GM19099 (cell line): ENCODE data around the gene KLHL36.

ENCODE experiments used
- POLR2A ChIP-seq: IDR thresholded peaks from 3 replicates; pipeline ENCODE4 v1.6.1; 2011; ENCODE audit warnings: low read depth; ENCODE audit not compliant: insufficient read length; ENCODE audit errors: extremely low read depth

KLHL36 gene

GRCh38 chr16:84611041-84611440 lies 37.3 kb upstream of the KLHL36 start:
- no peak for TF ChIP-seq POLR2A

GRCh38 chr16:84612686-84613085 lies 35.6 kb upstream of the KLHL36 start:
- TF ChIP-seq POLR2A = no peak

DNA sequence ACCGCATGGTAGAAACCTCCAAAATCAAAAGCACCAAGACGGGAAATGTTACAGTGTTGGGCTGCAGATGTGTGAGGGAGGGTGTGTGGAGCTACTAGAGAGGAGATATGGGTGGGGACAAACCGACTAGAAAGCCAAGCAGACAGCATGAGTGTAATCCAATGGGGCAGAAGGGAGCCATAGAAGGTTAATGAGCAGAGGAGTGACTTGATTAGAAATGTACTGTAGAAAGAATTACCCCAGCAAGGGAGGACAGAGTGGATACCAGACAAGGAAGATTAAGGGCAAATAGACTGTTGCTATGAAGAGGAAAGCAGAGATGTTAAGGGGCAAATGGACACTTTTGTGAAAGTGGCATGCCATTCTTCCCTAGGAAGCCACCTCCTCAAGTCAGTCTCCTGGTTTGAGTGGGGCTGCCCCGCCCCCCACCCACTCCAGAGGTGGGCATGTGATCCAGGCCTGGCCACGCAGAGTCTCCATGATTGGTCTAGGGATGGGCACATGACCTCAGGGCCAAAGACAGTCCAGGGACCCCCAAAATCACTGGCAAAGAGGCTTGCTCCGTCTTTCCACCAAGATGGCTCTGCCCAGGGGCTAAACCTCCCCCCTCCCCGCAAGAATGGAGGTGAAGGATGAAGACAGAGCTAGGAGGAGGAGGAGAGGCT lies 34.8 kb upstream of the KLHL36 start:
- no peak for TF ChIP-seq POLR2A

- no peak for TF ChIP-seq POLR2A
Measured at GRCh38 chr16:84614073-84614459, 34.2 kb upstream of the KLHL36 start.

DNA sequence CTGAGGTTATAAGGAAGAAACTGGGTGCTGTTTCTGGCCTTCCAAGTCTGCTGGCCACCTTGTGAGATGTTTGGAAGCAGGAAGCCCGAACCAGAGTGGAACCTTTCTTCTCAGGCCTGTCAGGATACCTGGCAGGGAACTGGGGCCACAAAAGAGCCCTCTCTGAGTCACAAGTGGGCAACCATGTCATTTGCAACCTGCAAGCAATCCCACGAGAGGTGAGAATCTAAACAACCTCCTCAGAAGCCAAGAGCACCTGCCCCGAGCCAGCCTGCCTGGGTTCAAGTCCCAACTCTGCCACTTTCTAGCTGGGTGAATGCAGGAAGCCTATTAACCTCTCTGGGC lies 33.7 kb upstream of the KLHL36 start:
- no peak for TF ChIP-seq POLR2A

- TF ChIP-seq POLR2A = no peak
Measured at GRCh38 chr16:84614968-84615813, 33.1 kb upstream of the KLHL36 start.

DNA sequence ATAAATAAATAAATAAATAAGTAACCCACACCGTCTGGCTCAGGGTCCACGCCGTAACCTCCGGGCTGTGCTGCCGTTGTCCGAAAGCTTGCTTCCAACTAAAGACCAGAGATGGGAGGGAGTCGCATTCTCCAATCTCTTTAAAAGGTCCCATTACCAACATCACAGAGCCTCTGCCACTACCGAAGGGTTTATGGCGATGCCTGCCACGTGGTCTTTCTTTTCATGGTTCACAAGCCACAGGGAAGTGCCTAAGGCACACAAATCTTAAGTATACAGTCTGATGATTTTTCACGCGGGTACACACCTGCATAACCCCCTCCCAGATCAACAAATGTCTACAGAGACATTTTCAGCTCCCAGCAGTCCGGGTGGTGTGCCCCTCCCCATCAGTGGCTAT lies 31.8 kb upstream of the KLHL36 start:
- no peak for TF ChIP-seq POLR2A

DNA sequence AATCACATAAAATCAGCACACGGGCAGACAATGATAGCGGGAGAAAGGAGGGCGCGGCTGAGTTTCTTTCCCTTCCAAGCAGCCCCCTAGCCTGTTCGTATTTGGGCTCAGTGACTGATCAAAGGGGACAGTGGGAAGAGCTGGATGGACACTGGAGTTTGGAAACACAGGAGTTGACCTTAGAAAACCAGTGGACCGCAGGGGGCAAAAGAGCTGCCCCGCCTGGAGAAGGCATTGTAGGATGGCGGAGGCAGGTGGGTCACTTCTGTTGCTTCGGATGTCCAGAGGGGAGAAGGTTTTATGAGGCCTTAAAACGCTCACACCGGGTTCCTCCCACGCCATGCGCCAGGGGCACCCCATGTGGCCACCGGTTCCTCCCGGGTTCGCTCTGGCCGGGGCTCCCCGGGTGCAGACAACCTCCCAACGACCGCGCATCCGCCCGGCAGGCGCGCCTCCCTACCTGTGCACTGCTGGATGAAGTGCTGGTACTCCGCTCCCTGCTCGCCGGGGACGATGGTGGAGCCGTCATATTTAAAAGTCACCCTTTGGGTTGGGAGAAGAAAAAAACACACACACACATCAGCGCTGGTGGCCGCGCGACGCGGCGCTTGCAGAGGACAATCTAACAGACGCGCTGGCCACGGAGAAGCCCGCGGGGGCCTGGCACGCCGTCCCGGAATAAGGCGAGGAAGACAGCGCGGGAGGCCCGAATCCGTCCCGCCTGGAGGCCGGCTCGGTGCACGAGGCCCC lies 31.1 kb upstream of the KLHL36 start:
- TF ChIP-seq POLR2A = no peak

- TF ChIP-seq POLR2A = peak; percentile 90
Measured at GRCh38 chr16:84617791-84618580, 30.3 kb upstream of the KLHL36 start, which contains the start of gene COTL1. Gene COTL1 (minus strand): TSS chr16:84618078. CDS start chr16:84617914, 164 bp downstream.

GRCh38 chr16:84618581-84619460 lies 29.5 kb upstream of the KLHL36 start:
- TF ChIP-seq POLR2A = no peak

DNA sequence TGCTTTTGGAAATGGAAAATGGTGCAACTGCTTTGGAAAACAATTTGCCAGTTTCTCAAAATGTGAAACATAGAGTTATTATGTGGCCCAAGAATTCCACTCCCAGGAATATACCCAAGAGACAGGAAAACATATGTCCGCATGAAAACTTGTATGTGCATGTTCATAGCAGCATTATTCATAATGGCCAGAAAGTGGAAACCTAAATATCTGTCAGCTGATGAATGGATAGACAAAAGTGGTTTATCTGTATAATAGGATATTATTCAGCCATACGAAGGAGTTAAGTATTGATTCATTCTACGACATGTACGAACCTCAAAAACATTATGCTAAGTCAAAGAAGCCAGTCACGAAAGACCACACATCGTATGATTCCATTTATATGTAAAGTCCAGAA lies 22.8 kb upstream of the KLHL36 start:
- no peak for TF ChIP-seq POLR2A

- TF ChIP-seq POLR2A = no peak
Measured at GRCh38 chr16:84628226-84628731, 20.0 kb upstream of the KLHL36 start.

DNA sequence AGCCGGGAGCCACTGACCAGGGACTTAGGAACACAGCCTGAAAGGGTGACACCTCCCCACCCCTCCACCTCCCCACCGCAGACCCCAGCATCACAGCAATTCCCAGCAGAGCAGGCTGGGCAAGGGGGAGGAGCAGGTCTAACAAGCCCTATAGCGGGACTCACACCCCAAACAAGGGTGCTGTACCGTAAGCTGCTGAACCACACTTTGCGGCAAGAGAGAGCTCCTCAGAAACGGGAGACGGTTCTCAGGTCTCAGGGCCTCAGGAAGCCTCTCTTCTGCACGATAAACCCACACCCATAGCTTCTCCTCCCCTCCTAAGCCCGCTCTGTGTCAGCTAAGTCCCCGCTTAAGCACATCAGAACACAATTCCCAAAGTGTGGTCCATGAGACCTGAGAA lies 18.7 kb upstream of the KLHL36 start:
- no peak for TF ChIP-seq POLR2A

- no peak for TF ChIP-seq POLR2A
Measured at GRCh38 chr16:84630009-84630408, 18.3 kb upstream of the KLHL36 start.
